Measurements from ENCODE around the gene DLK2.
"Not testable (repeated sequence)": the region's sequence is repeated elsewhere in the genome, so short reads cannot be mapped to it uniquely, and the experiment has no call there.

The DLK2 gene

DNA sequence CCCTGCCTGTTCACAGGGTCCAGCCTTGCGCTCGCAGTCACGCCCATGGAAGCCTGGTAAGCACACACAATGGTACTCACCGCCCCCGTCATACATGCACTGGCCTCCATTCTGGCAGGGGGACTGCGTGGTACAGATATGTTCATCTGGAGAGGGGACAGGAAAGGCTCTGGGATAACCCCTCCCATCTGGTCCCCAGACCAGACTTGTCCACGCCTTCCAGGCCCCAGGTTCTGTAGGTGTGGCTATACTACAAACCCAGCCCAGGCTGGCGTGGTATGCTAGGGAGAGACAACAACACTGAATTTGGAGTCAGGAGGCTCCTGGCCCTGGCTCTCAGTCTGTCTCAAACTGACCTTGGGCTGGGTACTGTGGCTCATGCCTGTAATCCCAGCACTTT lies 3.4 kb downstream of the DLK2 start:
- DNase-seq, result no peak

DNA sequence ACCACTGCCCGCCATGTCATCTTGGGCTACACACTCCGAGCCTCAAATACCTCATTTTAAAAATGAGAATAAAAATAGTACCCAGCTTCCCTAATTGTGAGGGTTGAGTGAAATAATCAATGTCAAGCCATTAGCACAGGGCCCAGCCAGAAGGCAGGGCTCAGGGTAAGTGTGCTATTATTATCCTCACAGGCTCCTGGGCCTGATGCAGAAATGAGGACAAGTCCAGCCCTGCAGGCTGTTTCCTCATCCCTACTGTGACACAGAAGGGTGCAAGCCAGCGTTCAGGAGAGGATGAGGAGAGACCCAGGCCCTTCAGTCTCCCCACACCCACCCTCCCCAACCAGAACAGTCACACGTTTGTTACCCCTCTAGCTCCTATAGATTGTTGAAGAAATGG lies 4.0 kb downstream of the DLK2 start:
- no peak for DNase-seq

DNA sequence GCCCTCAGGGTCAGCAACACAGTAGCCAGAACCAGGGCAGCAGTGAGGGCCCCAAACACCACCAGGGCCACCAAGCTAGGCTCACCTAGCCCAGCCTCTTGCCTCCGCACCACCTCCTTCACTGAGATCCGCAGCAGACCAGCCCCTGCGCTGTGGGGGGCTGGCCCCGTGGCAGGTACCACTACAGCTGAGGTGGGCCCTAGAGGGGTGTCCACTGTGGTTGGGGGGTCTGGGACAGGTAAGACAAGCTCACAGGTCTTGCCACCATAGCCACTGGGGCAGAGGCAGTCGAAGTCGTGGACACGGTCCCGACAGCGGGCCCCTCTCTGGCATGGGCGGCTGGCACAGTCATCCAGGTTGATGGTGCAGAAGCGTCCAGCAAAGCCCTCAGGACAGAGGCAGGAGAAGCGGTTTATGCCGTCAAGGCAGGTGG lies 4.6 kb downstream of the DLK2 start:
- DNase-seq, result no peak

DNA sequence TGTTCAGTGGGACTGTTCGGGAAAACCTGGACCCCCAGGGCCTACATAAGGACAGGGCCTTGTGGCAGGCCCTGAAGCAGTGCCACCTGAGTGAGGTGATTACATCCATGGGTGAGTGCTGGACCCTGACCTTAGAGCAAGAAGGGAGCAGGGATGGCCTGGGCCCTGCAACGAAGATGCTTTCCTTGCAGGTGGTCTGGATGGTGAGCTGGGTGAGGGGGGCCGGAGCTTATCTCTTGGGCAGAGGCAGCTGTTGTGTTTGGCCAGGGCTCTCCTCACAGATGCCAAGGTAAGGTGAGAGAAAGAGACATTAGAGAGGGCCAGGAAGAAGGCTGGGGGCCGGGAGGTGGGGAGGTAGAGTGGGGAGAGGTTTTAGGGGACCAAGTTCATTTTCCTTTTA lies 6.4 kb downstream of the DLK2 start:
- no peak for DNase-seq

DNA sequence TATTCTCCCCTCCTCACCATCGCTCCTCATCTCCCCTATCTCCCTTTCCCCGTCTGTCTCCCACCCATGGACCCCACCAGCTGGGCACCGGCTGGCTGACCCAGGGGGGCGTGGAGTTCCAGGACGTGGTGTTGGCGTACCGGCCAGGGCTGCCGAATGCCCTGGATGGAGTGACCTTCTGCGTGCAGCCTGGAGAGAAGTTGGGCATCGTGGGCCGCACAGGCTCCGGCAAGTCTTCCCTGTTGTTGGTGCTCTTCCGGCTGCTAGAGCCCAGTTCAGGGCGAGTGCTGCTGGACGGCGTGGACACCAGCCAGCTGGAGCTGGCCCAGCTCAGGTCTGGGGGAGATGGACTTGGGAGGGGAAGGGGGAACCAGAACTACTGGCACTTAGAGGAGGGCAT lies 7.7 kb downstream of the DLK2 start:
- no peak for DNase-seq

DNA sequence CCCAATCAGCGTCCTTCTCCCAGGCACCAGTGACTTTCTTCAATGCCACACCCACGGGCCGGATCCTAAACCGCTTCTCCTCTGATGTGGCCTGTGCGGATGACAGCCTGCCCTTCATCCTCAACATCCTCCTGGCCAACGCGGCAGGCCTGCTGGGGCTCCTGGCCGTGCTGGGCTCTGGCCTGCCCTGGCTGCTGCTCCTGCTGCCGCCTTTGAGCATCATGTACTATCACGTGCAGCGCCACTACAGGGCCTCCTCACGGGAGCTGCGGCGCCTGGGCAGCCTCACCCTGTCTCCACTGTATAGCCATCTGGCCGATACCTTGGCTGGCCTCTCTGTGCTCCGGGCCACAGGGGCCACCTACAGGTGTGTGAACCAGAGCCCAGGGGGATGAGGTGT lies 9.8 kb downstream of the DLK2 start:
- DNase-seq, result no peak

DNA sequence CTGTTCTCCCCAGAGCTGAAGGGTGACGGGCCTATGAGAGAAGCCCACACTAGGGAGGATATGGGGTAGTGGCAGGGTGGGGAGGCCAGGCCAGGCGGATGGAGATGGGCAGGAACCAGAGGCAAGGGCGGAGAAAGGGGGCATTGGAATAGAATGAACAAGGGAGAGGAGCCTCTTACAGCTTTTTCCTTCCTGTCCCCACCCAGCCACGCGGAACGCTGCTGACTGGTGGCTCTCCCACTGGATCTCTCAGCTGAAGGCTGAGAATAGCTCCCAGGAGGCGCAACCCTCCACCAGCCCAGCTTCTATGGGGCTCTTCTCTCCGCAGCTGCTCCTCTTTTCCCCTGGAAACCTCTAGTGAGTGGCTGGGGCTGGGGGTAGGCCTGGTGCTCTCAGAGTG lies 10.8 kb downstream of the DLK2 start:
- DNase-seq, result no peak

DNA sequence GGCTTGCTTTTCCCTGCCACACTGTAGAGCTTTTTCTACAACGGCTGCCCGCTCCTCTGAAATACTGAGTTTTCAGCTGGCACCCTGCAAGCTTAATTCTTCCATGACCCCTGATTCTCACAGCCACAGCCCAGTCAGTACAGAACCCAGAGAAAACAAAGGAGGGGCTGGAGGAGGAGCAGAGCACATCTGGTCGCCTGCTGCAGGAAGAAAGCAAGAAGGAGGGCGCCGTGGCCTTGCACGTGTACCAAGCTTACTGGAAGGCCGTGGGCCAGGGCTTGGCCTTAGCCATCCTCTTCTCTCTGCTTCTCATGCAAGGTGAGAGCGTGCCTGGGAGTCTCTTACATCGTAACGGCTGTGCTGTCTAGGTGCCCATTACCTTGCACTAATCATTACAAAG lies 11.3 kb downstream of the DLK2 start:
- DNase-seq, result no peak

DNA sequence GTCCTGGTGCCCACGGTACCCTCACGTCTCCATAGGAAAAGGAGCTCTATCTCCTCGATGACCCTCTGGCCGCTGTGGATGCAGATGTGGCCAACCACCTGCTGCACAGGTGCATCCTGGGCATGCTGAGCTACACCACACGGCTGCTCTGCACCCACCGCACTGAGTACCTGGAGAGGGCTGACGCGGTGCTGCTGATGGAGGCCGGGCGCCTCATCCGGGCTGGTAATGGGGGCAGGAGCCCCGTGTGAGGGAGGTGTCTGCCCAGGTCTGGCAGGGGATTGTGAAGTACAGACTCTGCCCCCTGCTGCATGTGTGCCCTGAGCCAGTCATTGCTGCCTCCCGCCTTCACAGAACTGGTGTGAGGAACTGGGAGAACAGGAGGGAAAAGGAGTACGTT lies 12.4 kb downstream of the DLK2 start:
- no peak for DNase-seq

DNA sequence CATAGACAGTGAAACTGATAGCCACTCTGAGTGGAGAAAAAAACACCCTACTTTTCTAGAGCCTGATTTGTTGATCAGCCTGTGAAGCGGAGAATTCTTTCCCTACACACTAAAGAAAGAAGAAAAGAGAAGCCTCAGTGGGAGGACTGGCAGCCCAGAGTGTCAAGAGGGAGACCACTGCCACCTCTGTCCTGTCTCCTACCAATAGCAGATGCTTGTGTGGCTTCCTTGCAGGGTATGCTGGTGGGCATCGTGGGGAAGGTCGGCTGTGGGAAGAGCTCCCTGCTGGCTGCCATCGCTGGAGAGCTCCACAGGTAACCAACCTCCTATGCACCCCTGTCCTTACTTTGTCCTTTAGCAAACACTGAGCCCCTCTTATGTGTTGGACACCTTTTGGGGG lies 17.6 kb downstream of the DLK2 start:
- no peak for DNase-seq

DNA sequence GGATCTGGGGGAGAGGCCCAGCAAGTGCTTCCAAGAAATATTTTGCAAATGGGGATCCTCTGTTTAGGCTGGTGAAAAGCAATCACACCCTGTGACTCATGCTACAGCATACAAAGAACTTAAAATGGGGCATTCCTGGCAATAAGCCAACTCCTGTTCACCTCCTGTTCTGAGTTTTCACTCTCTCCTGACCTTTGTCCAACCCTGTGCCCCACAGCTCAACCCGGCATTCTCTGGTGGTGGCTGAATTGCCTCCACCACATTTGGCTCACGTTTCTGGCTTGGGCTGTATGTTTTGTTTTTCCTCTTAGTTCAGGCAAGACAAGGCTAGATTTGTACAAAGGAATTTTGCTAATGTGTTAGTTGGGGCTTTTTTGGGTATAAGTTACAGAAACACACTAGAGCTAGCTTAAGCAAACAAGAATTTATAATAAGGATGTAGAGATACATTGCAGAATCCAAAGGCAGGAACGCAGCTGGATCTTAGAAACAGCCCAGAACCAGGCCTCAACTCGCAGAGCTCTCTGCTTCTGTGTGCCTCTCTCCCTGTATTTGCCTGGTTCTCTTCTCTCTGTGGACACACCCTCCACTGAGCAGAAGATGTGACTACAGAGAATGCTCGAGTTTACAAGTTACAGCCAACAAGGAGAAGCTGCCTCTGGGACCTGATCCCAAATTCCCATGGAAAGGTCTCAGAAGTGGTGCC lies 18.6 kb downstream of the DLK2 start:
- no peak for DNase-seq

DNA sequence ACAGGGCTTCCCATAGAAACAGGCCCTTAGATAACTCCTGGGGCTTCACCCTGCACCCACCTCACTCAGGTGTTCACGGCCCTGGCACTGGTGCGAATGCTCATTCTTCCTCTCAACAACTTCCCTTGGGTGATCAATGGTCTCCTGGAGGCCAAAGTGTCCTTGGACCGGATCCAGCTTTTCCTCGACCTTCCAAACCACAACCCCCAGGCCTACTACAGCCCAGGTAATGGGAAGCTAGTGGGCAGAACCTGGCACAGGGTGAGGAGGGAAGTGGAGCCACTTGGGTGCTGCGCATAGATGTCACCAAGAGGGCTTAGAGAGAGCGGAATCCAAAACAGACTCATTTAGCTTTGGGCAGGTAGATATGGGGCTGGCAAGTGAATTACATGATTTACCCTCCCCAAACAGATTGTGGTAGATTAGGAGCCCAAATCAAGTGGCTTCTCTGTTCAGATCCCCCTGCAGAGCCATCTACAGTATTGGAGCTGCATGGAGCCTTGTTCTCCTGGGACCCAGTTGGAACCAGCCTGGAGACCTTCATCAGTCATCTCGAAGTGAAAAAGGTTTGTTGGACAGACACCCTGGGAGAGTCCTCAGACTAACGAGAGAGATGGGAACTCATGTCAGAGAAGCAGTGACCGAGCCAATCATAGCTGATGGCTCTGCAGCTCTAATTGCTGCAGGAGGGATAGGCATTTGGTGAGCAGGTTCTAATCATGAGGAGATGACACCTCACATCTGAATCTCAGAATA lies 19.5 kb downstream of the DLK2 start:
- DNase-seq, result no peak

DNA sequence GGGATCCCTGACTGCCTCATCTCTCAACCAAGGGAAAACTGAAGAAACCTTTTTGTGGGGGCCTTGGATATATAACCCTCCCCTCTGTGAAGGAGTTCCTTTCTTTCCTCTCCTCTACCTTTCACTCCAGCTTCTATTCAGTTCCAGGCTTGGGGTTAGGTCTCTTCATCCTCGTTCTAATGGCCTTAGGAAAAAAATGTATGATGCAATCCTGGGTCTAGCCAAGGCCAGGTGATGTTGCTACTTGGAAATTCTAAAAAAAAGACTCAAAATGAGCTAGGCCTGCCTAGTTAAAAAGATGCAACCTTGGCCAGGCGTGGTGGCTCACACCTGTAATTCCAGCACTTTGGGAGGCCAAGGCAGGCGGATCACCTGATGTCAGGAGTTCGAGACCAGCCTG lies 20.4 kb downstream of the DLK2 start:
- no peak for DNase-seq

DNA sequence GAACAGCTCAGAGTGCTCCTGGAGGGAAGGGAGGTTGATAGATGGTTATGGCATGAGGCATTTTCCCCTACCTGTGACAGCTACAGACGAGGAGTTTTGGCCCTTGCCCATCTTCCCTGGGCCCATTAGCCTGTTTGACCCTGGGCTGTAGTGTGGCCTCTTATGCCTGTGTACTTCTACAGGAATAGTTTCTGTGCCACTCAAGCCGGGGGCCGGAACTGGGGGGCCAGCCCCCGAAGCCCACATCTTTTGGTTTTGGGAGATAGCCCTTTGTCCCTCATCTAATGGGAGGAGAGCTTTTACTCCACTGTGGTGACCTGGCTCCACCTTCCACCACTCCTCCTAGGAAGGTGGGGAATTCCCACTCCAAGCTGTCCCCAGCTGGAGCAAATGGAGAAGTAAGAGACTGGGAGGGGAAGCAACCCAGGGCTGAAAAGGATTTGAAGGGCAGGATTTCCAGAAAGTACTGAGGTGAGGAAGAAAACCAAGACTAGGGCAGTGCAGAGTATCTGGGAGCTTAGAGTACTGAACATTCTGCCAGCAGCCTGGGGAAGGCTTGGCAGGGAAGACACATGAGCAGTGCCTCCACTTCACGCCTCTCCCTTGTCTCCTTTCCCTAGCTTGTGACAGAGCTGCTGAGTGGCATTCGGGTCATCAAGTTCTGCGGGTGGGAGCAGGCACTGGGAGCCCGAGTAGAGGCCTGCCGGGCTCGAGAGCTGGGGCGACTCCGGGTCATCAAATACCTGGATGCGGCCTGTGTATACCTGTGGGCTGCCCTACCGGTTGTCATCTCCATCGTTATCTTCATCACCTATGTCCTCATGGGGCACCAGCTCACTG lies 21.1 kb downstream of the DLK2 start:
- no peak for DNase-seq

DNA sequence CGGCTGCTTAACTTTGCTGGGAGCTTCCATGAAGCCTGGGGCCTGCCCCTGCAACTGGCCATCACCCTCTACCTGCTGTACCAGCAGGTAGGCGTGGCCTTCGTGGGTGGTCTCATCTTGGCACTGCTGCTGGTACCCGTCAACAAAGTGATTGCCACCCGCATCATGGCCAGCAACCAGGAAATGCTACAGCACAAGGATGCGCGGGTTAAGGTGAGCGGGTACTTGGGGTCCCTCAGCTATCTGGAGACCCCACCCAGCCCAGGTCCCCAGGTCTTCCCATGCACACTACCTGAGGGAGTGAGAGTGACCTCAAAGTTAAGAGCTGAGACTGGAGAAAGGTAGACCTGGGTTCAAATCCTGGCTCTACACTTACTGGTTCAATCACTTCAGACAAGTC lies 22.2 kb downstream of the DLK2 start:
- DNase-seq, result no peak

DNA sequence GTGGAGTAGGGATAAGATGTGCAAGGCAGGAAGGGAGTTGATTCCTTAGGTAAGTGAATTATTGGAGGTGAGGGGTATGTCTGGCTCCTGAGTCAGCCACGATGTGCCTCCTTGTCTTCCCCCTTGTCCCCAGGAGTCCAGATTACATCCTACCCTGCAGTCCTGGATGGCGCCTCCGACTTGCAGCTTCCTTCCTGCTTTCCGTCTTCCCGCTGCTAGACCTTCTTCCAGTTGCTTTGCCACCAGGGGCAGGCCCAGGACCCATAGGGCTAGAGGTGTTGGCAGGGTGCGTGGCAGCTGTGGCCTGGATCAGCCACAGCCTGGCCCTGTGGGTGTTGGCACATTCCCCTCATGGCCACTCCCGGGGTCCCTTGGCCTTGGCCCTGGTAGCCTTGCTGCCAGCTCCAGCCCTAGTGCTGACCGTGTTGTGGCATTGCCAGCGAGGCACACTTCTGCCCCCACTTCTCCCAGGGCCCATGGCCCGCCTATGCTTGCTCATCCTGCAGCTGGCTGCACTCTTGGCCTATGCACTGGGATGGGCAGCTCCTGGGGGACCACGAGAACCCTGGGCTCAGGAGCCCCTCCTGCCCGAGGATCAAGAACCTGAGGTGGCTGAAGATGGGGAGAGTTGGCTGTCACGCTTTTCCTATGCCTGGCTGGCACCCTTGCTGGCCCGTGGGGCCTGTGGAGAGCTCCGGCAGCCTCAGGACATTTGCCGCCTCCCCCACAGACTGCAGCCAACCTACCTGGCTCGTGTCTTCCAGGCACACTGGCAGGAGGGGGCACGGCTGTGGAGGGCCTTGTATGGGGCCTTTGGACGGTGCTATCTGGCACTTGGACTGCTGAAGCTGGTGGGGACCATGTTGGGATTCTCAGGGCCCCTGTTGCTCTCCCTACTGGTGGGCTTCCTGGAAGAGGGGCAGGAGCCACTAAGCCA lies 23.1 kb downstream of the DLK2 start:
- no peak for DNase-seq

DNA sequence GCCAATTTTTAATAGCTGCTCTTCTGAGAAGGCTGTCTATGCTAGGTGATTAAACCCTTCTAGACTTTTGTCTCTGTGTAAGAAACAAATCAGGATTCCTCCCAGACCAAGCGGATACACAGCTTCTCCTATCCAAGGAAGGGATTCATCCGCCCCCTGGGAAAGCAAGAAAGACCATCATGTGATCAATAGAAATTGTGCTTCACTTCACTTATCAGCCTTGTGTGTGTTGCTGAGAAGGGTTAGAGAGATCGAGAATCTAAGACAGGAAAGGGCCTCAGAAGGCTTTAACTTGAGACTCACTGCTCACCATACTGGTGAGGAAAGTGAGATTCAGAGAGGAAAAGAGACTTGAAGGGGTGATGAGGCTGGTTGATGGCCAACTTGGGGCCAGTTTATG lies 26.5 kb downstream of the DLK2 start:
- DNase-seq, result no peak

DNA sequence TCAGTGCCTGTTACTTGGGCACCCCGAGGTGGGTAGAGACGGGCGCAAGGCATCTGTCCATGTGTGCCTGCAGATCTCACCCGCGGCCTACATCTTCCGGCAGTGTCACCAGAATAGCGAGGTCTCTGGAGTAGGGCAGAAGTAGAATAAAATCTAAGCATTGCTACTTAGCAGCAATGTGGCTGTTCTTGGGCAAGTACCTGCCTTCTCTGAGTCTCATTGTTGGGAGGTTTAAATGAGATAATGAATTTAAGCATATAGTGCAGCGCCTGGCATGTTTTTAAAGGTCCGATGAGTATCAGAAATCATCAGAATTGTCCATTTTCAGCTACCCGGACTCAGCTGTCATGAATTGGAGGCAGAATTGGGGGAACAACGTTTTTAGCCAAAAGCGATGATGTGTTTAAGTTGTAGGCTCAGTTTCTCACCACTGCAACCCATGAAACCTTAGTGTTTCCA lies 27.2 kb downstream of the DLK2 start:
- DNase-seq, result no peak

DNA sequence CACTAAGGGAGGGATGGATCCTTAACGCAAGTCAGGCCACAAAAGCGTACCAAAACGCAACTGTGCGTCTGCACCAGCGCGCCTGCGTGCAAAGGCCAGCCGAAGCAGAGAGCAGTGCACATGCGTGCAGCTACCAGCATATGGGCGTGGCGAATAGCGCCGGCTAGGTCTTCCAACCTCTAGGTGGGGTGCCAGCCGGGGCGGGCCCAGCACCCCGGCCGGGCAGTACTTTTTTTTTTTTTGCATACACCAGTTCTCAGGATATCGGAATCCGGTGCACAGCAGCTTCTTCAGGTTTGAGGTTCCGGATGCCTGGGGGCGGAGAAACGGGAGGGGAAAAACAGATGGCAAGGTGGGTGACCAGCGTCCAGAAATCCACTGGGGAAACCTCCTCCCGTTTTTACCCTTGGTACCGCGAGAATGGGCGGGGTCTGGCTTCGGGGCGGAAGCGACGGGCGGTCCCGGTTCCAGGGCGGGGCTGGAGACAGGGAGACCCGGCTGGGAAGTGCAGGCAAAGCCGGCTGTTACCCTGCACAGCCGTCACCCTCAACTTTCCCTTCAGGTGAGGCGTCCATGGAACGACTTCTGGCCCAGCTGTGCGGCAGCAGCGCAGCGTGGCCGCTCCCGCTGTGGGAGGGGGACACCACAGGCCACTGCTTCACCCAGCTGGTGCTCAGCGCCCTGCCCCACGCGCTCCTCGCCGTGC lies 27.8 kb downstream of the DLK2 start, which contains the start of gene ABCC10:
Gene ABCC10 (plus strand): TSS at position 136 of the 706 bp plus-strand sequence. CDS start 438 bp downstream, at position 574.
- peak; percentile 99 for DNase-seq

DNA sequence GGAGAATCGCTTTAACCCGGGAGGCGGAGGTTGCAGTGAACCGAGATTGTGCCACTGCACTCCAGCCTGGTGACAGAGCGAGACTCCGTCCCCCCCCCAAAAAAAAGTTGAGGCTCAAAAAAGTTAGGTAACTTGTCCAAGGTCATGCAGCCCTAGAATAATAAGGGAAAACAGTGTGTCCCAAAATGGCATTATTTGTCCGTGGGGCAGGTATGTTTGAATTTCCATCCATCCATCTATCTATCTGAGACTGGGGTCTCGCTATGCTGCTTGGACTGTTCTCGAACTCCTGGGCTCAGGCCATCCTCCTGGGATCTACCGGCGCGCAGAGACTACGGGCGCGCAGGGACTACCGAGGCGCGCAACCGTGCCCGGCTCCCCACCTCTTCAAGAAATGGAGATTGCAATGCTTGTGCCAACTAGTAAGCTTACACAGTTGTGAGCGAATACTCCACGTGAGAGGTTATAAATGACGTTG lies 28.4 kb downstream of the DLK2 start:
- DNase-seq, result no peak

DNA sequence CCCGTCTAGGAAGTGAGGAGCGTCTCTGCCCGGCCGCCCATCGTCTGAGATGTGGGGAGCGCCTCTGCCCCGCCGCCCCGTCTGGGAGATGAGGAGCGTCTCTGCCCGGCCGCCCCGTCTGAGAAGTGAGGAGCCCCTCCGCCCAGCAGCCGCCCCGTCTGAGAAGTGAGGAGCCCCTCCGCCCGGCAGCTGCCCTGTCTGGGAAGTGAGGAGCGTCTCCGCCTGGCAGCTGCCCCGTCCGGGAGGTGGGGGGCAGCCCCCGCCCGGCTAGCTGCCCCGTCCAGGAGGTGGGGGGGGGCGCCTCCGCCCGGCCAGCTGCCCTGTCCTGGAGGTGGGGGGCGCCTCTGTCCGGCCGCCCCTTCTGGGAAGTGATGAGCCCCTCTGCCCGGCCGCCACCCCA lies 30.3 kb downstream of the DLK2 start:
- not testable (repeated sequence) for DNase-seq

DNA sequence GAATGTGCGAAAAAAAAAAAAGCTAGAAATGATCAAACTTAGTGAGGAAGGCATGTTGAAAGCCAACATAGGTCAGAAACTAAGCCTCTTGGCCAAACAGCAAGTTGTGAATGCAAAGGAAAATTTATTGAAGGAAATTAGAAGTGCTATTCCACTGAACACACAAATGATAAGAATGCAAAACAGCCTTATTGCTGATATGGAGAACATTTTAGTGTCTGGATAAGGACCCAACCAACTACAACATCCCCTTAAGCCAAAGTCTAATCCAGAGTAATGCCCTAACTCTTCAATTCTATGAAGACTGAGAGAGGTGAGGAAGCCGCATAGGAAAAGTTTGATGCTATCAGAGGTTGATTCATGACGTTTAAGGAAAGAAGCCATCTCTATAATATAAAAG lies 33.5 kb downstream of the DLK2 start:
- DNase-seq, result no peak

Data from NCI-H1092 treated with DMSO at 0.1 percent for 48 hours (cell line).